CD4-positive, alpha-beta T cell treated with Interleukin-15 for 1 hour (primary cell): ENCODE measurements around the gene NKX1-2.

ENCODE experiments used
- DNase-seq: peaks from one replicate; pipeline ENCODE4 v3.0.0-alpha.2; 2020

The NKX1-2 gene

GRCh38 chr10:124474514-124475070 lies 24.8 kb upstream of the NKX1-2 start:
- DNase-seq, result no peak

GRCh38 chr10:124473070-124473469 lies 23.2 kb upstream of the NKX1-2 start:
- DNase-seq, result no peak

- DNase-seq, result no peak
These were observed 22.2 kb upstream of the NKX1-2 start for GRCh38 chr10:124472071-124472470.

GRCh38 chr10:124470544-124471434 lies 21.0 kb upstream of the NKX1-2 start:
- DNase-seq, result no peak

- DNase-seq, result no peak
These were observed 20.2 kb upstream of the NKX1-2 start for GRCh38 chr10:124469956-124470484.

- no peak for DNase-seq
These were observed 18.8 kb upstream of the NKX1-2 start for GRCh38 chr10:124468624-124469023.

GRCh38 chr10:124467165-124467564 lies 17.3 kb upstream of the NKX1-2 start:
- no peak for DNase-seq

GRCh38 chr10:124465777-124466488 lies 16.1 kb upstream of the NKX1-2 start:
- DNase-seq, result no peak

GRCh38 chr10:124465003-124465776 lies 15.4 kb upstream of the NKX1-2 start:
- peak; percentile 20 for DNase-seq

GRCh38 chr10:124464028-124464965 lies 14.5 kb upstream of the NKX1-2 start:
- no peak for DNase-seq

GRCh38 chr10:124462348-124462695 lies 12.5 kb upstream of the NKX1-2 start:
- no peak for DNase-seq

- peak; percentile 87 for DNase-seq
These were observed 12.0 kb upstream of the NKX1-2 start, which contains the start of gene LHPP for GRCh38 chr10:124461642-124462347. Gene LHPP, plus strand, starts transcription at chr10:124461823. Its CDS starts 40 bp downstream, at chr10:124461863.

- no peak for DNase-seq
These were observed 10.3 kb upstream of the NKX1-2 start for GRCh38 chr10:124460144-124460543.

GRCh38 chr10:124459395-124459794 lies 9.6 kb upstream of the NKX1-2 start:
- DNase-seq, result no peak

GRCh38 chr10:124458889-124459288 lies 9.1 kb upstream of the NKX1-2 start:
- DNase-seq, result no peak

GRCh38 chr10:124458473-124458872 lies 8.6 kb upstream of the NKX1-2 start:
- DNase-seq, result no peak

GRCh38 chr10:124455441-124455840 lies 5.6 kb upstream of the NKX1-2 start:
- no peak for DNase-seq

- DNase-seq, result no peak
These were observed 4.2 kb upstream of the NKX1-2 start for GRCh38 chr10:124453960-124454610.

GRCh38 chr10:124451276-124451675 lies 1.4 kb upstream of the NKX1-2 start:
- DNase-seq, result no peak

GRCh38 chr10:124450783-124451057 lies 885 bp upstream of the NKX1-2 start:
- DNase-seq, result no peak
